Fibroblast of lung (primary cell): ENCODE results near the gene FAM3D. TPM values are rescaled to one million over a fixed set of nuclear protein-coding genes. Genes with fewer than 3 reads are reported as not detected.

Experiments used
- DNase-seq, 2 donors: peaks; one replicate each; pipeline versions ENCODE4 v3.0.0 to v3.0.0-alpha.2; 2010; ENCODE audit warnings: low read depth in 2 of 2
- H2AFZ ChIP-seq: 2 replicates; pipeline ENCODE4 v1.5.1; 2012; ENCODE audit warnings: low read length, control low read depth, inconsistent platforms
- H3K27ac ChIP-seq: 2 replicates; pipeline ENCODE4 v1.5.1; 2011; ENCODE audit warnings: low read length, control low read depth; ENCODE audit not compliant: insufficient read depth
- H3K27me3 ChIP-seq: 2 replicates; pipeline ENCODE4 v1.5.1; 2011; ENCODE audit warnings: mild to moderate bottlenecking, low read length; ENCODE audit not compliant: control insufficient read depth, insufficient read depth
- H3K36me3 ChIP-seq: 2 replicates; pipeline ENCODE4 v1.5.1; 2011; ENCODE audit warnings: low read length; ENCODE audit not compliant: control insufficient read depth, insufficient read depth
- H3K4me1 ChIP-seq: 2 replicates; pipeline ENCODE4 v1.5.1; 2011; ENCODE audit warnings: low read length; ENCODE audit not compliant: control insufficient read depth, insufficient read depth; ENCODE audit errors: extremely low read depth
- H3K4me2 ChIP-seq: 2 replicates; pipeline ENCODE4 v1.5.1; 2011; ENCODE audit warnings: low read length, control low read depth; ENCODE audit not compliant: insufficient read depth; ENCODE audit errors: extremely low read depth
- H3K4me3 ChIP-seq, 4 experiments: fragments of 200-600 bp in 1 of 4; sonication (generic) in 1 of 4; replicated peaks in 1 of 4; 2 replicates each; pipeline ENCODE4 v1.5.1; 2011 to 2016; ENCODE audit warnings: low read length in 4 of 4, low read depth in 3 of 4, mild to moderate bottlenecking in 3 of 4, control low read depth in 2 of 4, inconsistent platforms in 1 of 4, mixed read lengths in 1 of 4; ENCODE audit not compliant: insufficient read depth in 1 of 4; ENCODE audit errors: control extremely low read depth in 1 of 4
- H3K79me2 ChIP-seq: 2 replicates; pipeline ENCODE4 v1.5.1; 2012; ENCODE audit warnings: mild to moderate bottlenecking, low read length, inconsistent platforms; ENCODE audit not compliant: control insufficient read depth, insufficient read depth
- H3K9ac ChIP-seq: 2 replicates; pipeline ENCODE4 v1.5.1; 2011; ENCODE audit warnings: mild to moderate bottlenecking, low read length, control low read depth; ENCODE audit not compliant: insufficient read depth
- H3K9me3 ChIP-seq: 2 replicates; pipeline ENCODE4 v1.5.1; 2012; ENCODE audit warnings: low read depth, low read length; ENCODE audit not compliant: control insufficient read depth, insufficient read depth
- H4K20me1 ChIP-seq: 2 replicates; pipeline ENCODE4 v1.5.1; 2011; ENCODE audit warnings: low read length; ENCODE audit not compliant: control insufficient read depth, insufficient read depth; ENCODE audit errors: extremely low read depth
- EZH2 ChIP-seq: IDR thresholded peaks from 2 replicates; pipeline ENCODE4 v1.5.1; 2012; ENCODE audit warnings: low read length, control low read depth, mild to moderate bottlenecking; ENCODE audit errors: missing control alignments
- polyA plus RNA-seq, 2 donors: library from polyadenylated mRNA; depleted of rRNA in 1 of 2; stranded (reverse) in 1 of 2; unstranded in 1 of 2; fragments of >200 nt; gene quantifications; 2 replicates each; pipeline ENCODE4 v1.2.1, GENCODE V29; 2011 to 2012; ENCODE audit warnings: missing spikeins in 1 of 2
- total RNA-seq: library from RNA; depleted of rRNA; stranded (reverse); fragments of >200 nt; gene quantifications from 2 replicates; pipeline ENCODE4 v1.2.1, GENCODE V29; 2014
- TF ChIP-seq, protein P1 (sequence below), 2 donors: IDR thresholded peaks in 1 of 2; conservative IDR thresholded peaks in 1 of 2; 1 replicate in 1 of 2; 2 replicates in 1 of 2; pipeline ENCODE4 v1.5.1; 2011 to 2012; ENCODE audit warnings: low read length in 2 of 2, control low read depth in 1 of 2, inconsistent platforms in 1 of 2, low read depth in 1 of 2, mild to moderate bottlenecking in 1 of 2

The FAM3D gene
- total and polyA plus RNA-seq, 2 donors (not counting 1 experiment from before 2014, with no cell fraction given), result not detected

DNA sequence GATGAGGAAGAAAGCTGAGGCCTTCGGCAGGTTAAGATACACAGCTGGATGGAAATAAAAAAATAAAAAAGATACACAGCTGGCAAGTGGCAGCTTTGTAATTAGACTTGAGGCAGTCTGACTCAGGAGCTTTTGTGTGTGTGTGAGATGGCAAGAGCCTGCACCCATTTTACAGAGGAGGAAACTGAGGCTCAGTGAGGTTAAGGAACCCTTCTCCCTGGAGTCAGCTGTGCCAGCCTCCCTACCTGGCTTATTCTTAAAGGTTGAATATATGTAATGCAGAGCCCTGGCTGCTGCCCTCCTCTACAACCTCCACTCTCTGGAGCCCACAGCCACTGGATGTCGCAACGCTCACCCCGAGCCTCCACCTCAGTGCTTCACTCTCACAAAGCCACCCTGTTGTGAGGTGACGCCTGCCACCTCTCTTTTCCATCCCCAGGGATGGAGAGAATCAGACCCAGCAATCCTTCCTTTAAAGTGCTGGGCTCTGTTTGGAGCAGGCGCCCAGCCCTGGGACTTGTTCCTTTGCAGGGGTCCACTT is 68.7 kb downstream of the FAM3D start:
- H4K20me1 ChIP-seq, result no peaks in the 10 kb centered on the region
- H3K9me3 ChIP-seq, result no peaks in the 10 kb centered on the region
- H3K4me2 ChIP-seq, result no peak overlapping the region
- H3K27me3 ChIP-seq, result peaks cover 8% of the 10 kb centered on the region
- H3K27ac ChIP-seq, result no peak overlapping the region
- H3K9ac ChIP-seq, result no peak overlapping the region
- H2AFZ ChIP-seq, result no peak overlapping the region
- H3K36me3 ChIP-seq, result no peaks in the 10 kb centered on the region
- no peaks in the 10 kb centered on the region for H3K4me1 ChIP-seq
- no peak overlapping the region for H3K4me3 ChIP-seq
- DNase-seq, result no peak
- no peaks in the 10 kb centered on the region for H3K79me2 ChIP-seq
- TF ChIP-seq EZH2, result no peak
- TF ChIP-seq, protein P1, sequence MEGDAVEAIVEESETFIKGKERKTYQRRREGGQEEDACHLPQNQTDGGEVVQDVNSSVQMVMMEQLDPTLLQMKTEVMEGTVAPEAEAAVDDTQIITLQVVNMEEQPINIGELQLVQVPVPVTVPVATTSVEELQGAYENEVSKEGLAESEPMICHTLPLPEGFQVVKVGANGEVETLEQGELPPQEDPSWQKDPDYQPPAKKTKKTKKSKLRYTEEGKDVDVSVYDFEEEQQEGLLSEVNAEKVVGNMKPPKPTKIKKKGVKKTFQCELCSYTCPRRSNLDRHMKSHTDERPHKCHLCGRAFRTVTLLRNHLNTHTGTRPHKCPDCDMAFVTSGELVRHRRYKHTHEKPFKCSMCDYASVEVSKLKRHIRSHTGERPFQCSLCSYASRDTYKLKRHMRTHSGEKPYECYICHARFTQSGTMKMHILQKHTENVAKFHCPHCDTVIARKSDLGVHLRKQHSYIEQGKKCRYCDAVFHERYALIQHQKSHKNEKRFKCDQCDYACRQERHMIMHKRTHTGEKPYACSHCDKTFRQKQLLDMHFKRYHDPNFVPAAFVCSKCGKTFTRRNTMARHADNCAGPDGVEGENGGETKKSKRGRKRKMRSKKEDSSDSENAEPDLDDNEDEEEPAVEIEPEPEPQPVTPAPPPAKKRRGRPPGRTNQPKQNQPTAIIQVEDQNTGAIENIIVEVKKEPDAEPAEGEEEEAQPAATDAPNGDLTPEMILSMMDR (conservative IDR thresholded peaks at IDR 0.05 in 1 of 2, IDR thresholded peaks at IDR 0.05 in 1 of 2; ENCODE audit: low read depth in 1 of 2, low read length in 2 of 2), result no peak

DNA sequence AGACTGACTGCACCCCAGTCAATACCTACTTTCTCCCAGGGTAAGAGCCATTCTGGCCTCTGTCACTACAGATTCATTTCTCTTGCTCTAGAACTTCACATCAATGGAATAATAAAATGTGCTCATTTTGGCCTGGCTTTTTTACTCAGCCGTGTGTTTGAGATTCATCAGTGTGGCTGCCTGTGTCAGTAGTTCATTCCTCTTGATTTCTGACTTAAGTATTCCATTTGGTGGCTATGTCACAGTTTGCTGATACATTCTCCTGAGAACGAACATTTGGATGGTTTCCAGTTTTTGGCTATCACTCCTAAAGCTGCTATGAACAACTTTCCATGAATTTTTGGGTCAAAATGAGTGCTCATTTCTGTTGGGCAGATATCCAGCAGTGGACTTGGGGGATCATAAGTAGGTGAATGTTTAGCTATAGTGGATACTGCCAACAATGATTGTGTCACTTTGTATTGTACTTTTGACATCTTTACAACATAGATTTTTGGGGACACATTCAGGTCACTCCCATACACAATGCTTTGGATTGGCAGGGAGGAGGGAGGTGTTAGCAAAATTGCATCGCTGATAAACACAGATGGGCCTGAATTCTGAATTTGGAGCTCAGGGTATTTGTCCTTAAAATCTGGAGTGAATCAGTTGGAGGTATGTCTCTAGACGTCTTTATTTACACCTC is 69.6 kb downstream of the FAM3D start:
- TF ChIP-seq, protein P1 (conservative IDR thresholded peaks at IDR 0.05 in 1 of 2, IDR thresholded peaks at IDR 0.05 in 1 of 2; ENCODE audit: low read depth in 1 of 2, low read length in 2 of 2), result no peak
- TF ChIP-seq EZH2, result no peak
- Histone ChIP-seq H3K9me3 (no peaks in the 10 kb centered on the region), H3K27ac (no peak overlapping the region), H4K20me1 (no peaks in the 10 kb centered on the region), H3K9ac (no peak overlapping the region), H3K79me2 (no peaks in the 10 kb centered on the region), H3K4me1 (no peaks in the 10 kb centered on the region), H3K36me3 (no peaks in the 10 kb centered on the region), H3K4me2 (no peak overlapping the region), H3K27me3 (peaks cover 6% of the 10 kb centered on the region), H2AFZ (no peak overlapping the region), H3K4me3 (no peak overlapping the region)
- DNase-seq, result no peak

DNA sequence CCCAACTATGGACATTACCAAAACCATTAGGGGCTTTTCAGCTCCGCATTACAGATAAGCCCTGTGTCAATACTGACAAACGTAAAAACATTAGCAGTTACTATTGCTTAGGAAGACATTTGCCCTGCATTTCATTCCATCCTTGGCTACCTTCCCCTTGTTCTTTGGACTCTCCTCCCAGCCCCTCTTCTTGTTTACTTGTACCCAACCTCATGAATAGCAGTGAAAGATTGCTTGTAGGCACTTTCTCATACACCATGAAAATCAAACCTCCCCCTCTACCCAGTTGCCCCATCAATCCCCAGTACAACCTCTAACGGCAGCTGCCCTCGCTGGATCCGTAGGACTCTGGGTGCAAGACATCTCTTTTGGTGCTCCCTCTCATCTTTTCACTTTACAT is 72.5 kb downstream of the FAM3D start:
- Histone ChIP-seq H2AFZ (no peak overlapping the region), H3K9ac (no peak overlapping the region), H3K27me3 (peaks cover 6% of the 10 kb centered on the region), H3K4me2 (no peak overlapping the region), H3K27ac (no peak overlapping the region), H3K4me1 (no peaks in the 10 kb centered on the region), H4K20me1 (no peaks in the 10 kb centered on the region), H3K79me2 (no peaks in the 10 kb centered on the region), H3K36me3 (no peaks in the 10 kb centered on the region), H3K4me3 (no peak overlapping the region), H3K9me3 (no peaks in the 10 kb centered on the region)
- DNase-seq, result no peak
- TF ChIP-seq EZH2, result no peak
- TF ChIP-seq, protein P1 (conservative IDR thresholded peaks at IDR 0.05 in 1 of 2, IDR thresholded peaks at IDR 0.05 in 1 of 2; ENCODE audit: low read depth in 1 of 2, low read length in 2 of 2), result no peak
